ENCODE results near the gene CCDC13.

Gene CCDC13

GRCh38 chr3:42732829-42733459 lies 40.1 kb downstream of the CCDC13 start:
- no peak for DNase-seq

GRCh38 chr3:42732196-42732828 lies 40.7 kb downstream of the CCDC13 start:
- no peak for DNase-seq

DNA sequence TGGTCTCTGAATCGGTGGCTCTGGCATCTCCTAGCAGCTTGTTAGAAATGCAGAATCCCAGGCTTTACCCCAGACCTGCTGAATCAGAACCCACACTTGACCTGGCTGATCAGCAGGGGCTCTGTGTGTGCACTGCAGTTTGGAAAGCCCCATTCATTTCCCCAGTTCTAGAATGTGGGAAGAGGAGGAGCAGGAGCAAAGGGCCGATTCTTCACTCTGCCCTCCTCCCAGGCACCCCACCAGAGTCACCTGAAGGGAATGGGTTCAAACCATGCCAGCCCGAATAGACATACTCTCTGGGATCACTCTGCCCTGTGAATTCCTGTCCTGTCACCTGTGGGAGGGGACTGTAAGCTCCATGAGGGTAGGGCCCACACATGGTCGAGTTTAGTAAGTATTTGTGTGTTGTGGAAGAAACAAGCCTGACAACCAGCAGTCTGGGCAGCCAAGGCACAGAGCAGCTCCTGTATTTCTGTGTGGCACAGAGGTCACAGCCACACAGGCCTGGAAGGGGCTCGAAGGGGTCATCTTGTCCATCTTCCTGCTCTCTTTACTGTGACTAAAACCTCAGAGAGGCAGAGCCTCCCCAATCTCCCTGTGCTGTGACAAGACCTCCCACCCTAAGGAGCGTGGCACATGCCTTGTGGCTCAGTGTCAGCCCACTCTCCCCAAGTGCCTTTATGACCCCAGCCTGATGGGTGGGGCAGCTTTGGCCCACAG lies 41.4 kb downstream of the CCDC13 start:
- no peak for DNase-seq

DNA sequence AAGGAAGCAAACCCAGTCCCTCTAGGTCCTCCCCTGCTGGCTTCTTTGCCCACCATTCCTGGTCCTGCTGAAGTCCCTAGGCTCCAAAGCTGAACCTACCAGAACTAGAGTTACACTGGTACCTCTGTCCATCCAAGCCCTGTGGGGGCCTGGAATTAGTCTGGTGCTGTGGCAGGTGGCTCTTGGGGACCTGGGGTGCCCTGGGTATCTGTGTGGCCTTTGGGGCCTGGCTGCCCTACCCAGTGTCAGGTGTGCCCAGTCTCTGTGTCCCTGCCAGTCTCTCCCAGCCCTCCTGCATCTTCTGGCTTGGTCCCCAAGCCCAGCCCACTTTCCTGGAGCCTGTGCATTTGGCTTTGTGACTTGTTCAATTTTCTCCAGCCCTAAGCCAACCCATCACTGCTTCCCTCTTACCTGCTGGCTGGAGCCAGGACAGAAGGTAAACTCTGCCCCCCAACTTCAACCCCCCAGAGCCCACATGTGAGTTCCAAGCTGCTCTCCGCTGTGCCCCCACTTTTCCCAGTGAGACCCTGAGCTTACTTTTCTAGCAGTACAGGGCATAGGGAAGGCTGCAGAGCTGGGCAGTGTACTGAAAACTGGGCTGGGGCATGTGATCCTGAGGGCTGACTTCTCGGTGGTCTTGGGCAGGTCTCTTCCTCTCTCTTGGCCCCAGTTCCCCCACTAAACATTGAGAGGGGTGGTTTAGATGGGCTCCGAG lies 42.2 kb downstream of the CCDC13 start:
- no peak for DNase-seq

DNA sequence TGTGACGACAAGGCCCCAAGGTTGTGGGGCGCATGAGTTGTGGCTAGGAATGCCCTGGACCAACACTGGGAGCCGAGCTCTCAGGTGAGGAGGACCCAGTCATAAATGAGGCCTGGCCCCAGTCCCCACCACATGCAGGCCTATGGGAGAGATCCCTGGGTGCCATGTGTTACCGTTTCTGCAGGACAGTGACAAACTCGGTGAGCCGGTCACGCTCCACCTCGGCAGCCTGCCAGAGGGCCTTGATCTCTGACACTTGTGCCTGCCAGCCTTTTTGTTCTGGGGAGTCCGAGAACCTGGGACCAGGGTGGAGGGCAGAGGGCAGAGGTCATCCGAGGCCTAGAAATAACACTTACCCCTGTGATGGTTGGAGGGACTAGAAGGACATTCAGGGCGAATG lies 42.8 kb downstream of the CCDC13 start:
- no peak for DNase-seq

DNA sequence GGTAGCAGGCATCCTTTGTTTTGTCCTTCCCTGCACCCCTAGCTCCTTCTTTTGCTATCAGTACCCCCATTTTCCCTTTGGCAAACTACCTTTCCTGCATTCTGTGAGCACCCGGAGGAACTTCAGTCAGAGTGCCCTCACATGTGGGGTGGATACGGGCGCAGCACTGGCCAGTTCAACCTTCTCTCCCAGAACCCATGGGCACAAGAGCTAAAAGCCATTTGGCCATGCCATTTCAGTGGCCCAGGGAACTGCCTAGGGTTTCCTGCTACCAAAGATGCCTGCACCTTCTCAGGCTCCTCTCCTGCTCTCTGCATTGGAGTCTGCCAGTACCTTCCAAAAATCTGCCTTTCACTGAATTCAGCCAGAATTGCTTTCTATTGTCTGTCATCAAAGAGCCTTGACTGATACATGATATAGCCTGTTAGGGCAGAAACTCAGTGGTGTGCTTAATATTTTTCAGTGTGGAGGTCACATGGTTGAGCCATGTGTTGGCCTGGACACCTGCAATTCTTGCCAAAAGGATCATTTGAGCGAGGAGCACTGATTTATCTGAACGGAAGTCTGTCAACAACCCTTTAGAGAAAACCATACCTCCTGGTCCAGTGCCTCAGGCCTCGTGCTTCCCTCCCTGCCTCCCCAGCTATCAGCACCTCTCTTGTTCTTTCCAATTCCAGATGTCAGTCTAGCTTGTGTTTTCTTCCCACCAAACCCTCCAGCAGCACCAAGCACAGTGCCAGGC lies 43.5 kb downstream of the CCDC13 start:
- no peak for DNase-seq

DNA sequence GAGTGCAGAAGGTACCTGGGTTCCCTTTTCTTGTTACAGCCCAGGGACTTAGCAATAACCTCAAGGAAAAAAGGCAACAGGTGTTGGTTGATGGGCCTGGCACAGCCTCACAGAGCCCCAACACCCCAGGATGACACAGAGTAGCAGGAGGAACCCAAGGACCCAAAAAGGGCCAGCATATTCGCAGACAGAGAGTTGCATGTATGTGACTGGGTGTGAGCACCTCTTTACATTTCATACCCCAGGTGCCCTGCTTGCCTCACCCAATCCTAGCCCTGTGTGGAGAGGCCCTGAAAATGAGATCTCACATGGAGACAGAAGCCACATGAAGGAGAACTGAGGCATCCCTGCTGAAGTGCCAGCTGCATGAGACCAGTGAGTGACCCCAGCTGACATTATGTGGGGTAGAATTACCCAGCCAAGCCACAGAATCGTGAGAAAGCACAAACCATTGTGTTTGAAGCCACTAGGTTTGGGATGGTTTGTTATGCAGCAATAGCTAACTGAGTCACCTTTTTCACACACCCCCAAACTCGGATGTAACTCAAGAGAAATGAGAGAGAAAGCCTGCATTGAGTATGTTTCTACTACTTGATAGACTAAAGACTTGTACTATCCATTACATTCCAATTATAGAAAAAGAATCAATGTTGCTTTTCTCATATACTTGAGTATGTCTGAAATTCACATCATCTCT lies 44.2 kb downstream of the CCDC13 start:
- no peak for DNase-seq

DNA sequence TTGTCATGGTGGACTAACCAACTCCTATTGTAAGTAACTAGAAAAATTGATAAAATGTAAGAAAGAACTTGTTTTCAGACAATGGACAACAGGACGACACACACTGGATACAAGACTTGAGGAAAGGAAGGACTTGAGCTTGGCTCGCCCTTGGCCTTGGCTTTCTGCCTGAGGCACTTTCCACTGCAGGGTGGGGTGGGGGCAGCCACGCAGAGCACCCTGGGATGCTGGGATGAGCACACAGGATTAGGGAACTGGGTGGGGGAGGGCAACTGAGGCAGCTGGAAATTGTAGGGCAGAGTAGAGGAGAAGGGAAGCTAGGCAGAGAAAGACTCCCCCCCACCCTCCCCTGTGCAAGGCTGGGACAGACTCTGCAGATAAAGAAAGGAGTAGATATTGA lies 45.0 kb downstream of the CCDC13 start:
- DNase-seq = no peak

GRCh38 chr3:42725454-42725853 lies 47.6 kb downstream of the CCDC13 start:
- no peak for DNase-seq

DNA sequence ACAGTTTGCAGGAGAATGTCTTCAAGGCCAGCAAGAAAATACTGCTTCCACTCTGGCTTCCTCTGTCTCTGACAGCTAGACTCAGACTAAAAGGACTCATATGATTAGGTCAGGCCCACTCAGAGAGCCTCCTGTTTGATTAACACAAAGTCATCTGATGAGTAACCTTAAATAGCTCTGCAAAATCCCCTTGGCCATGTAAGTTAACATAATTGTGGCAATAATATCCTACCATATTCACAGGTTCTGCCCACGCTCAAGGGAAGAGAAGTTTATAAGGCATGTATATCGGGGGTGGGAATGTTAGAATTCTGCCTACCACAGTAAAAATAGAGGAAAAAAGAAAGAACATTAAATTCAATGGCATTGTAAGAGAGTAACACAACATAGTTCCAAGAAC lies 49.8 kb downstream of the CCDC13 start:
- DNase-seq = peak; percentile 51
